Parathyroid adenoma (tissue), 2 donors: ENCODE data around the gene C15orf39.
"Not testable (repeated sequence)": the region's sequence is repeated elsewhere in the genome, so short reads cannot be mapped to it uniquely, and the experiment has no call there.

ENCODE experiments used
- H2AFZ ChIP-seq: fragments of 300-600 bp; sonication (generic); one replicate; pipeline ENCODE4 v1.7.0; 2017; ENCODE audit warnings: antibody characterized with exemption, mild to moderate bottlenecking
- H3K27ac ChIP-seq: fragments of 300-600 bp; sonication (generic); one replicate; pipeline ENCODE4 v1.7.0; 2017
- H3K27me3 ChIP-seq: fragments of 300-600 bp; sonication (generic); one replicate; pipeline ENCODE4 v1.7.0; 2017; ENCODE audit warnings: low read length; ENCODE audit not compliant: control insufficient read depth, insufficient read depth
- H3K36me3 ChIP-seq: fragments of 300-600 bp; sonication (generic); one replicate; pipeline ENCODE4 v1.7.0; 2017; ENCODE audit warnings: low read length; ENCODE audit not compliant: control insufficient read depth, insufficient read depth
- H3K4me1 ChIP-seq: fragments of 300-600 bp; sonication (generic); one replicate; pipeline ENCODE4 v1.7.0; 2017; ENCODE audit warnings: control low read depth
- H3K4me2 ChIP-seq: fragments of 300-600 bp; sonication (generic); one replicate; pipeline ENCODE4 v1.7.0; 2017; ENCODE audit warnings: low read length
- H3K4me3 ChIP-seq: fragments of 300-600 bp; sonication (generic); one replicate; pipeline ENCODE4 v1.7.0; 2017; ENCODE audit warnings: low read depth, low read length
- H3K79me2 ChIP-seq: fragments of 300-600 bp; sonication (generic); one replicate; pipeline ENCODE4 v1.7.0; 2017; ENCODE audit warnings: control low read depth
- H3K9ac ChIP-seq: fragments of 300-600 bp; sonication (generic); one replicate; pipeline ENCODE4 v1.7.0; 2017; ENCODE audit warnings: mild to moderate bottlenecking
- H3K9me3 ChIP-seq: fragments of 300-600 bp; sonication (generic); one replicate; pipeline ENCODE4 v1.7.0; 2017; ENCODE audit warnings: low read length; ENCODE audit not compliant: control insufficient read depth
- CTCF ChIP-seq: fragments of 300-600 bp; sonication (generic); IDR thresholded peaks from one replicate; pipeline ENCODE4 v1.7.0; 2017; ENCODE audit warnings: antibody characterized with exemption, mild to moderate bottlenecking
- donor health status: primary hyperparathyroidism.

Gene C15orf39

GRCh38 chr15:75215107-75216004 is 13.7 kb downstream of the C15orf39 start:
- Histone ChIP-seq H3K9ac (no peak overlapping the region), H3K27me3 (no peaks in the 10 kb centered on the region), H3K9me3 (no peaks in the 10 kb centered on the region), H3K36me3 (no peaks in the 10 kb centered on the region), H3K27ac (no peak overlapping the region), H3K4me3 (no peak overlapping the region), H3K4me2 (no peak overlapping the region), H3K4me1 (no peaks in the 10 kb centered on the region), H2AFZ (no peak overlapping the region), H3K79me2 (peaks cover 7% of the 10 kb centered on the region)
- TF ChIP-seq CTCF: no peak

DNA sequence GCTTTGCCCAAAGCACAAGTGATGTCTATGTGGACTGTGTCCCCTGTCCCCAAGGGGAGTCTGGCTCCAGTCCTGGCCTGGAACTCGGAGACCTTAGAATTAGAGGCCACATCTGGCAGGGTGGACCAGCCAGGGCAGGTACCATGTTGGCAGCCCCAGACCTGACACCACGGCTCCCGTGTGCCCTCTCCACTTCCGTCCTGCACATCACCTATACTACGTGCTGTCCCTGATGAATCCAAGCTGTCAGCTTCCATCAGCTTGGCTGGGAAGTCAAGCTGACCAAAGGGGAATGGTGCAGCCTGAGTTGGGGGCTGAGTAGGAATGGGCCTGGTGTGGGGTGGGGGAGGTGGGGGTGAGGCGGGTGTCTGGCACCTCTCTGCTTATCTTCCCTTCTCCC is 15.3 kb downstream of the C15orf39 start:
- Histone ChIP-seq H3K27me3 (no peaks in the 10 kb centered on the region), H2AFZ (no peak overlapping the region), H3K4me1 (no peaks in the 10 kb centered on the region), H3K9me3 (no peaks in the 10 kb centered on the region), H3K27ac (no peak overlapping the region), H3K79me2 (no peaks in the 10 kb centered on the region), H3K4me2 (no peak overlapping the region), H3K36me3 (no peaks in the 10 kb centered on the region), H3K4me3 (no peak overlapping the region), H3K9ac (no peak overlapping the region)
- no peak for TF ChIP-seq CTCF

DNA sequence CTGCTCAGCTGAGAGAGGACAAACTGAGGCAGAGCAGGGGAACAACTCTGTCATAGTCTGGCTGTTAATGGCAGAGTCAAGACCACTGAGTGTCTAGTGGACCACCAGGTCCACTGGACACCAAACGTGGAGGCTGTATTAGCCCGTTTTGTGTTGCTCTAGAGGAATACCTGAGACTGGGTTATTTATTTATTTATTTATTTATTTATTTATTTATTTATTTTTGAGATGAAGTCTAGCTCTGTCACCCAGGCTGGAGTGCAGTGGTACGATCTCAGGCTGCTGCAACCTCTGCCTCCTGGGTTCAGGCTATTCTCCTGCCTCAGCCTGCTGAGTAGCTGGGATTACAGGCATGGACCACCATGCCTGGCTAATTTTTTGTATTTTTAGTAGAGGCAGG is 15.9 kb downstream of the C15orf39 start:
- H3K27ac ChIP-seq, H2AFZ ChIP-seq, H3K4me2 ChIP-seq: not testable (repeated sequence)

DNA sequence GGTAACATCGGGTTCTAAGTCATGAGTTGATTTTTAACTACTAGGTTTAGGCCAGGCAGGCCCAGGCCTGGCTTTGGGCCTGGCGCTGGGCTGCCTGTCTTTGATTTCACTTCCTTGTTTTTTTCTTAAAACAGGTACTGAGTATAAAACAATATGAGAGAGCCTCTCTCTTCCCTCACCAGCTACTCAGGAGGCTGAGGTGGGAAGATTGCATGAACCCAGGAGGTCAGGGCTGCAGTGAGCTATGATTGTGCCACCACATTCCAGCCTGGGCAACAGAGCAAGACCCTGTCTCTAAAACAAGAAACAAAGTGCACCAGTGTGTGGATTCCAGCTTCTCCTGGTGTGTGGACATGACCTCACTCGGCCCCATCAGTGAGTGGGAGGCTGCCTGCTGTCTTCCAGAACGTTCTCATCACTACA is 17.8 kb downstream of the C15orf39 start:
- not testable (repeated sequence) for H3K36me3 ChIP-seq, H3K79me2 ChIP-seq, H3K9ac ChIP-seq, H2AFZ ChIP-seq, H3K4me3 ChIP-seq, H3K27ac ChIP-seq, H3K9me3 ChIP-seq, H3K4me2 ChIP-seq, H3K4me1 ChIP-seq, H3K27me3 ChIP-seq

More for the DNA sequence above, 15.9 kb downstream of the C15orf39 start:
- not testable (repeated sequence) for H3K36me3 ChIP-seq, H3K4me3 ChIP-seq, H3K9me3 ChIP-seq, H3K27me3 ChIP-seq, H3K9ac ChIP-seq, H3K4me1 ChIP-seq, H3K79me2 ChIP-seq

DNA sequence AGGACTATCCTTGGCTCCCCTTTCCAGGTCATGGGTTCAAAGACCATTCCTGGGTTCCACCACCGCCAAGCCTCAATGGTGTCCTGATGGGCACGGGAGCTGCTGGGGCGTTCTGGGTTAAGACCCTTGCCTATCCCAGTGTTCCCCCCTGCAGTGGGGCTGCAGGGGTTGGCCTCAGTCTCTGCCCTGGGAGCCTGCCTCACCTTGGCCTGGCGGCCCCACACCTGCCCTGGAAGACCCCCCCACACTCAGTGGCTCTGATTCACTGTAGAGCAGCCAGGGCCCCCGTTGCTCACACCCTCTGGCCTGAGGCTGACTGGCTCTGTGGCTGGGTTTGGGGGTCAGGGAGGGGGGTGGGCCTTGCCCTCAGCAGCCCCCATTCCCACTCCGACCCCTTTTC is 22.0 kb downstream of the C15orf39 start:
- H3K36me3 ChIP-seq: no peaks in the 10 kb centered on the region
- no peak overlapping the region for H3K27ac ChIP-seq
- H3K4me3 ChIP-seq: no peak overlapping the region
- no peak overlapping the region for H3K9ac ChIP-seq
- H3K4me1 ChIP-seq: no peaks in the 10 kb centered on the region
- H3K9me3 ChIP-seq: no peaks in the 10 kb centered on the region
- no peak for TF ChIP-seq CTCF
- no peak overlapping the region for H3K4me2 ChIP-seq
- no peak overlapping the region for H2AFZ ChIP-seq
- no peaks in the 10 kb centered on the region for H3K79me2 ChIP-seq
- no peaks in the 10 kb centered on the region for H3K27me3 ChIP-seq
